Fibroblast of the aortic adventitia (primary cell): ENCODE measurements around the gene AP2A2. TPM values are rescaled to one million over a fixed set of nuclear protein-coding genes. Genes with fewer than 3 reads are reported as not detected.

Source experiments
- DNase-seq: peaks from one replicate; pipeline ENCODE4 v3.0.0-alpha.2; 2010; ENCODE audit warnings: low read depth
- H3K4me3 ChIP-seq: 2 replicates; pipeline ENCODE4 v1.5.1; 2011; ENCODE audit warnings: low read depth, mild to moderate bottlenecking, control low read depth, low read length, moderate library complexity
- CTCF ChIP-seq: IDR thresholded peaks from 2 replicates; pipeline ENCODE4 v1.5.1; 2011; ENCODE audit warnings: mild to moderate bottlenecking, low read length, control low read depth, inconsistent platforms; ENCODE audit not compliant: insufficient read depth
- total RNA-seq: library from RNA; depleted of rRNA; stranded (reverse); fragments of >200 nt; gene quantifications from 2 replicates; pipeline ENCODE4 v1.2.3, GENCODE V29; 2012; ENCODE audit warnings: low replicate concordance

AP2A2 gene
- total RNA-seq, 1 donor: 72.9 TPM

- TF ChIP-seq CTCF: no peak
- no peak for DNase-seq
- no peak overlapping the region for H3K4me3 ChIP-seq
Observed at GRCh38 chr11:1047595-1048156, 122.0 kb downstream of the AP2A2 start.

- no peak overlapping the region for H3K4me3 ChIP-seq
- no peak for DNase-seq
- TF ChIP-seq CTCF: no peak
Observed at GRCh38 chr11:1048375-1049070, 122.9 kb downstream of the AP2A2 start.

GRCh38 chr11:1049071-1049405 is 123.4 kb downstream of the AP2A2 start:
- no peak overlapping the region for H3K4me3 ChIP-seq
- TF ChIP-seq CTCF: no peak
- no peak for DNase-seq

GRCh38 chr11:1049431-1049891 is 123.8 kb downstream of the AP2A2 start:
- DNase-seq: no peak
- H3K4me3 ChIP-seq: no peak overlapping the region
- no peak for TF ChIP-seq CTCF

GRCh38 chr11:1049911-1050580 is 124.4 kb downstream of the AP2A2 start:
- no peak for TF ChIP-seq CTCF
- no peak overlapping the region for H3K4me3 ChIP-seq
- no peak for DNase-seq

- peak; percentile 89 for TF ChIP-seq CTCF
- DNase-seq: peak; percentile 52
- no peak overlapping the region for H3K4me3 ChIP-seq
Observed at GRCh38 chr11:1050581-1051355, 125.1 kb downstream of the AP2A2 start.
